Activated CD4-positive, alpha-beta T cell treated with anti-CD3 and anti-CD28 coated beads, Interleukin-2, amount 50 U/mL, for 1 hour (primary cell): ENCODE measurements around the gene FAM3A.

ENCODE experiments used
- DNase-seq: peaks from one replicate; pipeline ENCODE4 v3.0.0-alpha.2; 2020

Gene FAM3A

GRCh38 chrX:154458954-154459778 lies 56.9 kb downstream of the FAM3A start:
- DNase-seq = no peak

GRCh38 chrX:154458116-154458953 lies 57.7 kb downstream of the FAM3A start, which contains the start of gene PLXNA3:
PLXNA3 (plus strand) TSS chrX:154458281; CDS start chrX:154460184, 1,903 bp downstream.
- DNase-seq = peak; percentile 62

- DNase-seq = peak; percentile 50
Measured at GRCh38 chrX:154457491-154458115, 58.4 kb downstream of the FAM3A start.
